HFFc6 (cell line): ENCODE measurements around the gene SLC38A7. TPM values are rescaled to one million over a fixed set of nuclear protein-coding genes. Genes with fewer than 3 reads are reported as not detected.

Source experiments
- DNase-seq: peaks from one replicate; pipeline ENCODE4 v3.0.0-alpha.2; 2018
- H3K27ac Mint-ChIP-seq: 2 replicates; pipeline ENCODE4 v1.8.0; 2020; ENCODE audit warnings: mild to moderate bottlenecking, mixed read lengths
- H3K27me3 Mint-ChIP-seq: 2 replicates; pipeline ENCODE4 v1.8.0; 2021; ENCODE audit warnings: mild to moderate bottlenecking, moderate library complexity, mixed read lengths; ENCODE audit not compliant: insufficient read depth
- H3K36me3 Mint-ChIP-seq: 2 replicates; pipeline ENCODE4 v1.8.0; 2021; ENCODE audit warnings: low read depth, mixed read lengths
- H3K4me1 Mint-ChIP-seq: 2 replicates; pipeline ENCODE4 v1.8.0; 2020; ENCODE audit warnings: low read depth, mixed read lengths
- H3K4me3 Mint-ChIP-seq: 2 replicates; pipeline ENCODE4 v1.8.0; 2020; ENCODE audit warnings: mild to moderate bottlenecking, moderate library complexity, mixed read lengths
- H3K9me3 Mint-ChIP-seq: 2 replicates; pipeline ENCODE4 v1.8.0; 2020; ENCODE audit warnings: mild to moderate bottlenecking, mixed read lengths
- CTCF ChIP-seq: fragments of 200-600 bp; sonication (generic); IDR thresholded peaks from 2 replicates; pipeline ENCODE4 v1.5.0; 2021; ENCODE audit warnings: antibody characterized with exemption, mild to moderate bottlenecking
- long read RNA-seq: library from polyadenylated mRNA; unstranded; transcript quantifications from one replicate; pipeline ENCODE4 v2.0.0, GENCODE V29; 2019
- total RNA-seq, 6 experiments: library from RNA; stranded (reverse); fragmentation: NEBNext Ultra II Directional; extraction: Animal tissue kit (Norgen Biotek cat#: 25700); gene quantifications; 2 replicates in 1 of 6; 3 replicates in 5 of 6; pipeline ENCODE4 v1.2.3, GENCODE V29; 2021

Gene SLC38A7
- 10 to 100 TPM; 20.3 to 24.2 (median 22.6) TPM for total RNA-seq
- long read RNA-seq, full-length matches to known transcripts = 23 of 29 reads
- long read RNA-seq, partial matches to known transcripts = 2 of 29 reads
- long read RNA-seq, other reads (novel, unspliced or antisense) = 4 of 29 reads

GRCh38 chr16:58684354-58685083 is at the start of gene SLC38A7:
SLC38A7 (minus strand) TSS chr16:58684770; CDS start chr16:58680126, 4,644 bp downstream.
- no peak for TF ChIP-seq CTCF
- H3K27me3 Mint-ChIP-seq = peaks cover 4% of the 10 kb centered on the region
- peak; percentile 78 for DNase-seq
- H3K36me3 Mint-ChIP-seq = peaks cover 9% of the 10 kb centered on the region
- peak within 1 kb of the TSS; percentile 90 for H3K27ac Mint-ChIP-seq
- no peaks in the 10 kb centered on the region for H3K9me3 Mint-ChIP-seq
- peak within 1 kb of the TSS; percentile 91 for H3K4me3 Mint-ChIP-seq
- peaks cover 45% of the 10 kb centered on the region for H3K4me1 Mint-ChIP-seq

- Mint-ChIP-seq H3K9me3 (no peaks in the 10 kb centered on the region), H3K27me3 (no peaks in the 10 kb centered on the region)
These were observed 49.3 kb upstream of the SLC38A7 start, which contains the start of gene GOT2 for GRCh38 chr16:58733671-58734458. GOT2 (minus strand) TSS chr16:58734316; CDS start chr16:58734228, 88 bp downstream.

GRCh38 chr16:58733248-58733670 is 48.7 kb upstream of the SLC38A7 start:
- H3K27me3 Mint-ChIP-seq = no peaks in the 10 kb centered on the region
- H3K4me1 Mint-ChIP-seq = peaks cover 18% of the 10 kb centered on the region
- no peak for TF ChIP-seq CTCF
- no peak for DNase-seq
- peaks cover 10% of the 10 kb centered on the region; the same call in 1 of the 2 replicates for H3K36me3 Mint-ChIP-seq
- no peaks in the 10 kb centered on the region for H3K9me3 Mint-ChIP-seq
- H3K4me3 Mint-ChIP-seq = peak overlapping the region; percentile 100
- peak overlapping the region; percentile 71 for H3K27ac Mint-ChIP-seq

More at GRCh38 chr16:58733671-58734458, 49.3 kb upstream of the SLC38A7 start, which contains the start of gene GOT2:
- Mint-ChIP-seq H3K36me3 (peaks cover 10% of the 10 kb centered on the region; the same call in 1 of the 2 replicates), H3K27ac (peak within 1 kb of the TSS; percentile 97), H3K4me3 (peak within 1 kb of the TSS; percentile 100), H3K4me1 (peaks cover 18% of the 10 kb centered on the region)
- peak; percentile 85 for DNase-seq
- peak; percentile 89 for TF ChIP-seq CTCF

- DNase-seq = peak; percentile 14
- Mint-ChIP-seq H3K4me3 (peak overlapping the region; percentile 100), H3K4me1 (peaks cover 18% of the 10 kb centered on the region), H3K27me3 (no peaks in the 10 kb centered on the region), H3K27ac (peak overlapping the region; percentile 71), H3K36me3 (peaks cover 10% of the 10 kb centered on the region; the same call in 1 of the 2 replicates), H3K9me3 (no peaks in the 10 kb centered on the region)
- no peak for TF ChIP-seq CTCF
These were observed 48.1 kb upstream of the SLC38A7 start for GRCh38 chr16:58732545-58733247.
